Neuronal stem cell (in vitro differentiated cells): Measurements from ENCODE around the gene SHF.

Source experiments
- DNase-seq: peaks from one replicate; pipeline ENCODE4 v3.0.0-alpha.2; 2013; ENCODE audit warnings: low spot score
- H2AFZ ChIP-seq: one replicate; pipeline ENCODE4 v1.6.1; 2013; ENCODE audit warnings: mild to moderate bottlenecking, low read length, inconsistent platforms
- H2AK5ac ChIP-seq: 2 replicates; pipeline ENCODE4 v1.6.1; 2013; ENCODE audit warnings: low read depth, mild to moderate bottlenecking, inconsistent platforms, low read length, moderate library complexity, mixed read lengths
- H2BK120ac ChIP-seq: 2 replicates; pipeline ENCODE4 v1.6.1; 2013; ENCODE audit warnings: low read depth, mild to moderate bottlenecking, inconsistent platforms, low read length, moderate library complexity, mixed read lengths
- H2BK12ac ChIP-seq: one replicate; pipeline ENCODE4 v1.6.1; 2013; ENCODE audit warnings: low read length, inconsistent platforms
- H2BK15ac ChIP-seq: 2 replicates; pipeline ENCODE4 v1.6.1; 2013; ENCODE audit warnings: mild to moderate bottlenecking, low read length, inconsistent platforms, mixed read lengths
- H2BK5ac ChIP-seq: one replicate; pipeline ENCODE4 v1.6.1; 2013; ENCODE audit warnings: inconsistent platforms, mild to moderate bottlenecking, low read length, moderate library complexity
- H3K14ac ChIP-seq: one replicate; pipeline ENCODE4 v1.6.1; 2013; ENCODE audit warnings: low read length, inconsistent platforms
- H3K18ac ChIP-seq: 2 replicates; pipeline ENCODE4 v1.6.1; 2013; ENCODE audit warnings: low read length, inconsistent platforms
- H3K23ac ChIP-seq: 2 replicates; pipeline ENCODE4 v1.6.1; 2013; ENCODE audit warnings: low read depth, mild to moderate bottlenecking, mixed read lengths, low read length, inconsistent platforms; ENCODE audit not compliant: poor library complexity
- H3K27ac ChIP-seq: replicated peaks from 3 replicates; pipeline ENCODE4 v1.5.1; 2013; ENCODE audit warnings: low read length, inconsistent platforms
- H3K27me3 ChIP-seq, 3 experiments: 2 replicates each; pipeline ENCODE4 v1.6.1; 2013; ENCODE audit warnings: low read length in 3 of 3, mild to moderate bottlenecking in 2 of 3, inconsistent platforms in 1 of 3, low read depth in 1 of 3, mixed read lengths in 1 of 3, moderate library complexity in 1 of 3; ENCODE audit not compliant: control insufficient read depth in 3 of 3, insufficient read depth in 3 of 3
- H3K36me3 ChIP-seq, 2 donors: replicated peaks in 1 of 2; 2 replicates each; pipeline ENCODE4 v1.6.1; 2013; ENCODE audit warnings: low read length in 2 of 2; ENCODE audit not compliant: control insufficient read depth in 2 of 2, insufficient read depth in 2 of 2
- H3K4ac ChIP-seq: 2 replicates; pipeline ENCODE4 v1.6.1; 2013; ENCODE audit warnings: inconsistent platforms, mild to moderate bottlenecking, low read length, moderate library complexity
- H3K4me1 ChIP-seq, 2 donors: 1 replicate in 1 of 2; 2 replicates in 1 of 2; pipeline ENCODE4 v1.6.1; 2013; ENCODE audit warnings: low read length in 2 of 2, low read depth in 1 of 2; ENCODE audit not compliant: control insufficient read depth in 2 of 2, insufficient read depth in 1 of 2
- H3K4me2 ChIP-seq: one replicate; pipeline ENCODE4 v1.6.1; 2013; ENCODE audit warnings: mild to moderate bottlenecking, low read length, inconsistent platforms; ENCODE audit not compliant: insufficient read depth, poor library complexity, severe bottlenecking
- H3K4me3 ChIP-seq, 2 donors: 2 replicates each; pipeline ENCODE4 v1.5.1; 2013; ENCODE audit warnings: low read length in 2 of 2, mild to moderate bottlenecking in 2 of 2, inconsistent platforms in 1 of 2, moderate library complexity in 1 of 2
- H3K79me1 ChIP-seq: one replicate; pipeline ENCODE4 v1.6.1; 2013; ENCODE audit warnings: low read depth, mild to moderate bottlenecking, inconsistent platforms, low read length, moderate library complexity
- H3K9ac ChIP-seq: one replicate; pipeline ENCODE4 v1.6.1; 2013; ENCODE audit warnings: mild to moderate bottlenecking, low read depth, low read length, inconsistent platforms; ENCODE audit not compliant: poor library complexity
- H3K9me3 ChIP-seq, 2 donors: replicated peaks in 1 of 2; 2 replicates each; pipeline versions ENCODE3 to v1.6.1; 2013; ENCODE audit warnings: low read length in 2 of 2, mild to moderate bottlenecking in 2 of 2, inconsistent platforms in 1 of 2, low read depth in 1 of 2, mixed read lengths in 1 of 2, moderate library complexity in 1 of 2; ENCODE audit not compliant: control insufficient read depth in 2 of 2, insufficient read depth in 1 of 2
- H4K8ac ChIP-seq: one replicate; pipeline ENCODE4 v1.6.1; 2013; ENCODE audit warnings: low read depth, mild to moderate bottlenecking, inconsistent platforms, low read length, moderate library complexity
- H4K91ac ChIP-seq: one replicate; pipeline ENCODE4 v1.6.1; 2013; ENCODE audit warnings: low read length, low read depth, mild to moderate bottlenecking, inconsistent platforms; ENCODE audit not compliant: poor library complexity
- WGBS, 2 donors: extraction: QIAGEN DNeasy Blood & Tissue Kit; methylation state at CpG; one replicate each; pipeline ENCODE4 v1.1.7; 2013; ENCODE audit warnings: missing lambda C conversion rate in 2 of 2, mixed read lengths in 1 of 2; ENCODE audit not compliant: insufficient read length in 2 of 2, insufficient replicate concordance in 1 of 2; ENCODE audit errors: extremely low coverage in 2 of 2; 5-methylcytosine and 5-hydroxymethylcytosine counted together

Gene SHF

DNA sequence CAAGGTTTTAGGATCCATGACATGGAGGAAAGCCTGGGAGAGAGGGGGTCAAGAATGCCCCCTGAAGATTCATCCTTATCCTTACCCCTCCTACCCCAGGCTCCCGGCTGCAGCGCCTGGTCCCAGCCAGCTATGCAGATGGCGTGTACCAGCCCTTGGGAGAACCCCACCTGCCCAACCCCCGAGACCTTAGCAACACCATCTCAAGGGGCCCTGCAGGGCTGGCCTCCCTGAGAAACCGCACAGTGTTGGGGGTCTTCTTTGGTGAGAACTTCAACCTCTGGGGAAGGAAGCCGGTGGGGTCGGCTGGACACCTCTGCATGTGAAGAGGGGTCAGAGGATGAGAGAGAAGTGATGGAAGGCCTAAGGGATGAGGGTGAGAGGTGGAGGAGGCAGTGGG is 53.7 kb downstream of the SHF start:
- H3K18ac ChIP-seq, result no peak overlapping the region
- H3K27ac ChIP-seq, result no peak overlapping the region
- H3K4ac ChIP-seq, result no peak overlapping the region
- H3K79me1 ChIP-seq, result no peaks in the 10 kb centered on the region
- no peak overlapping the region for H4K91ac ChIP-seq
- H3K23ac ChIP-seq, result no peak overlapping the region
- H2BK12ac ChIP-seq, result no peak overlapping the region
- no peak overlapping the region for H3K4me3 ChIP-seq
- no peak overlapping the region for H3K9ac ChIP-seq
- no peak overlapping the region for H3K4me2 ChIP-seq
- H3K9me3 ChIP-seq, result peaks cover 3 to 6% of the 10 kb centered on the region in 2 donors
- no peak overlapping the region for H2BK120ac ChIP-seq
- no peak overlapping the region for H2BK15ac ChIP-seq
- DNase-seq, result no peak
- H2AK5ac ChIP-seq, result no peak overlapping the region
- WGBS, 2 donors, result no CpG with 5 or more reads among the region's 7 CpGs
- peaks cover 27 to 93% (median 74%) of the 10 kb centered on the region in 3 experiments for H3K27me3 ChIP-seq
- no peak overlapping the region for H4K8ac ChIP-seq
- no peak overlapping the region for H2BK5ac ChIP-seq
- H2AFZ ChIP-seq, result no peak overlapping the region
- H3K4me1 ChIP-seq, result no peaks in the 10 kb centered on the region
- no peaks in the 10 kb centered on the region for H3K36me3 ChIP-seq
- no peak overlapping the region for H3K14ac ChIP-seq

DNA sequence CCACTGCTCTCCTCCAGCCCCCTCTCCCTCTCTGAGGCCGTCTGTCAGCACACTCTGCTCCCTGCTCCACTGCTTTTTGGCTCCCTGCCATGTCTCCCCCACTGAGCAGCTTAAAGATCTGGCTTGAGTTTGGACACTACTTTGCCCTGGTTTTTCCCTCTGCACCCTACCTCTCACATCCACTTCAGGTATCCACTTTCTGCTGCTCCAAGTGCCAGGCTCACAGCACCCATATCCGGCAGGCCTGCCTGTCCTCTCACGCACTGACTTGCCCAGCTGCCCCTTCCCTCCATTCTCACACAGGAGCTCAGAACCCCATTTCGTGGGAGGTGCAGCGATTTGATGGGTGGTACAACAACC is 54.2 kb downstream of the SHF start:
- WGBS, 2 donors, result no CpG with 5 or more reads among the region's 5 CpGs
- H3K27me3 ChIP-seq, result peaks cover 32 to 93% (median 79%) of the 10 kb centered on the region in 3 experiments

DNA sequence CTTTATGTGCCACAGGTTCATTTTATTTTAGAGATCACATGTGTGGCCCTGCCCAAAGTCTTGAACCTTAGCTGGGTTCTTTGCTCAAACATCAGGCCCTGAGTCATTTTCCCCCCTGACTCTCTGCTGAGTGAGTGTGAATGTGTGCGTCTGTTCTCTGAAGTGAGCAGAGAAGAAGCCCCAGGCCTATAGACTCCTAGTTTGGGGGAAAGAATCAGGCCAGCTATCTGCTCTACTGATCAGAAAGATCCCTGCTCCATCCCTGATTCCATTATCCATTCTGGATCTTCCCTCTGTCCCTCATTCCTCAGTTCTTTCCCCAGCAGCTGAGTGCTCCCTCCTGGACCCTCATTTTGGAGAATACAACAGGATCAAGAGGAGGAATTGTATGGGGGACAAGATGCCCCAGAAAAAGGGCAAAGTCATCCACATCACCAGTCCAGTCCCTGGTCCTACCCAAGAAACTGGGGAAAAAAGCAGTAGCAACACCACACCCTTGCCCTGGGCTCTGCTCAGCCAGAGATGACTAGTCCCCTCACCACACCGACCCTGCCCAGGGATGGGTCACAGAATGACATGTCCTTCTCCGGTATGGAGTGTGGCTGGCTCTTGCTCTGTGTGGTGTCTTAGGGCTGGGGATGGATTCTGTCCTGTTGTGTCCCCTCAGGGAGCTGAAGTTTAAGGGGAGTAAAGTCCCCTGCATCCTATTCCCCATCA is 54.8 kb downstream of the SHF start:
- no peaks in the 10 kb centered on the region for H3K4me1 ChIP-seq
- no peaks in the 10 kb centered on the region for H3K79me1 ChIP-seq
- WGBS, 2 donors, result no CpG with 5 or more reads among the region's 3 CpGs

More for the DNA sequence above, 54.2 kb downstream of the SHF start:
- Histone ChIP-seq H3K36me3 (no peaks in the 10 kb centered on the region), H3K4me1 (no peaks in the 10 kb centered on the region), H4K8ac (no peak overlapping the region), H2BK120ac (no peak overlapping the region), H4K91ac (no peak overlapping the region), H3K79me1 (no peaks in the 10 kb centered on the region), H2BK15ac (no peak overlapping the region), H3K18ac (no peak overlapping the region), H2AK5ac (no peak overlapping the region), H3K27ac (no peak overlapping the region), H2AFZ (no peak overlapping the region), H3K4me2 (no peak overlapping the region), H2BK5ac (no peak overlapping the region), H3K9me3 (peaks cover 3 to 6% of the 10 kb centered on the region in 2 donors), H2BK12ac (no peak overlapping the region), H3K4me3 (no peak overlapping the region), H3K4ac (no peak overlapping the region), H3K23ac (peak overlapping the region; percentile 34), H3K9ac (no peak overlapping the region), H3K14ac (peak overlapping the region; percentile 1)
- no peak for DNase-seq

DNA sequence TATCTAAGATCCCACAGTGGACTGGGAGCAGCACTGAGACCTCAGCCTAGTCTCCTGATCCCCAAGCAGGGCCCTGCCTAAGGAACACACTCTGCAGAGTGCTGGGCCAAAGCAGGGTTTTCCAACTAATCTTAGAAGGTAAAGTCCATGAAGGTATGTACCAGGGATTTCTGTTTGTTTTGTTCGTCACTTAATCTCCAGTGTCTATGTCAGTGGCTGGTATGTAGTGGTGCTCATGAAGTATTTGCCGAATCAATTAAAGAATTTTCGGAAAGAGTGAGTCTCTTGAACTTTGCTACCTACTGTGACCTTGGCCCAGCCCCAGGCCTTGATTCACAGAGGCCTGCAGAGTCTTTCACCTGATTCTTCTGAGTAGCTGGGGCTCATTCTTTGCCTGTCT is 56.3 kb downstream of the SHF start:
- Histone ChIP-seq H3K23ac (no peak overlapping the region), H3K4me1 (no peaks in the 10 kb centered on the region), H3K27me3 (peaks cover 33 to 92% (median 87%) of the 10 kb centered on the region in 3 experiments), H3K4ac (no peak overlapping the region), H3K9me3 (peaks cover 3 to 6% of the 10 kb centered on the region in 2 donors), H4K8ac (no peak overlapping the region), H3K18ac (no peak overlapping the region), H3K79me1 (no peaks in the 10 kb centered on the region), H2BK5ac (no peak overlapping the region), H2AFZ (no peak overlapping the region), H3K4me2 (no peak overlapping the region), H3K14ac (no peak overlapping the region), H3K36me3 (no peaks in the 10 kb centered on the region), H3K4me3 (no peak overlapping the region), H2BK12ac (no peak overlapping the region), H3K27ac (no peak overlapping the region), H2AK5ac (no peak overlapping the region), H2BK15ac (no peak overlapping the region), H2BK120ac (no peak overlapping the region), H3K9ac (no peak overlapping the region), H4K91ac (no peak overlapping the region)
- no peak for DNase-seq
- no CpG with 5 or more reads among the region's 3 CpGs for WGBS, 2 donors

More for the DNA sequence above, 54.8 kb downstream of the SHF start:
- Histone ChIP-seq H3K18ac (no peak overlapping the region), H2BK15ac (no peak overlapping the region), H2BK5ac (no peak overlapping the region), H3K14ac (peak overlapping the region; percentile 1), H2BK120ac (no peak overlapping the region), H3K23ac (peak overlapping the region; percentile 34), H3K4me3 (no peak overlapping the region), H3K27me3 (peaks cover 35 to 93% (median 84%) of the 10 kb centered on the region in 3 experiments), H2AFZ (no peak overlapping the region), H3K9me3 (peaks cover 3 to 6% of the 10 kb centered on the region in 2 donors), H3K4me2 (no peak overlapping the region), H4K91ac (no peak overlapping the region), H2BK12ac (no peak overlapping the region), H3K27ac (no peak overlapping the region), H3K36me3 (no peaks in the 10 kb centered on the region), H2AK5ac (no peak overlapping the region), H4K8ac (no peak overlapping the region), H3K9ac (no peak overlapping the region), H3K4ac (no peak overlapping the region)
- no peak for DNase-seq
